ENCODE results near the gene OR10G3. TPM values are rescaled to one million over a fixed set of nuclear protein-coding genes. Genes with fewer than 3 reads are reported as not detected.
"Not testable (repeated sequence)": the region's sequence is repeated elsewhere in the genome, so short reads cannot be mapped to it uniquely, and the experiment has no call there.

OR10G3 gene
- total RNA-seq, 2 donors from 2014 or later: not detected

DNA sequence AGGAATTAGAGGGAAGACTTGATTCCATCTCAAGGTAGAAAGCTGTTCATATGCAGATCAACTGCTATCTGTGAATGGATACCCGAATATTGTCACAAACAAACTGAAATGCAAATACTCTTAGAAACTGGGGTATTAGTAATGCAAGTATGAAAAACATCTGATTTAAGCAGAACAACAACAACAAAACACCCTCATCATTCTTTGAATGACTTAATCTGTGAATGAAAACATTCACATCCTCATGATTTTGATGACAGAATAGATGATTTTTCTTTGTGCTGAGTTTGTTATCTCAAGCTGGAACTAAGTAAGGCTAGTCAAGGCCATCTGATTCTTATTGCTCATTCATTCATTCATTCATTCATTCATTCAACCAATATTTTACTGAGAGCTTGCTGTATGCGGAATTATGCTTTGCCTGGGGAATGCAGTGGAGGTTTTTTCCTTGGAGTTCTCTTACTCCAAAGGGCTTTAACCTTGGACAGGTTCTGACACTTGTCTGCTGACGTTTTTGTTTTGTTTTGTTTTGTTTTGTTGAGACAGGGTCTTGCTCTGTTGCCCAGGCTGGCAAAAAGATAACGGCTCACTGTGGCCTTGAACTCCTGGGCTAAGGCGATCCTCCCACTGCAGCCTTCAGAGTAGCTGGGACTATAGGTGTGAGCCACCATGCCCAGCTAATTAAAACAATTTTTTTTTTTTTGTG lies 23.3 kb downstream of the OR10G3 start:
- DNase-seq: no peak
- H3K4me3 ChIP-seq: no peak overlapping the region
- no peaks in the 10 kb centered on the region for H3K4me1 ChIP-seq
- H3K36me3 ChIP-seq: no peaks in the 10 kb centered on the region
- TF ChIP-seq, protein P1, sequence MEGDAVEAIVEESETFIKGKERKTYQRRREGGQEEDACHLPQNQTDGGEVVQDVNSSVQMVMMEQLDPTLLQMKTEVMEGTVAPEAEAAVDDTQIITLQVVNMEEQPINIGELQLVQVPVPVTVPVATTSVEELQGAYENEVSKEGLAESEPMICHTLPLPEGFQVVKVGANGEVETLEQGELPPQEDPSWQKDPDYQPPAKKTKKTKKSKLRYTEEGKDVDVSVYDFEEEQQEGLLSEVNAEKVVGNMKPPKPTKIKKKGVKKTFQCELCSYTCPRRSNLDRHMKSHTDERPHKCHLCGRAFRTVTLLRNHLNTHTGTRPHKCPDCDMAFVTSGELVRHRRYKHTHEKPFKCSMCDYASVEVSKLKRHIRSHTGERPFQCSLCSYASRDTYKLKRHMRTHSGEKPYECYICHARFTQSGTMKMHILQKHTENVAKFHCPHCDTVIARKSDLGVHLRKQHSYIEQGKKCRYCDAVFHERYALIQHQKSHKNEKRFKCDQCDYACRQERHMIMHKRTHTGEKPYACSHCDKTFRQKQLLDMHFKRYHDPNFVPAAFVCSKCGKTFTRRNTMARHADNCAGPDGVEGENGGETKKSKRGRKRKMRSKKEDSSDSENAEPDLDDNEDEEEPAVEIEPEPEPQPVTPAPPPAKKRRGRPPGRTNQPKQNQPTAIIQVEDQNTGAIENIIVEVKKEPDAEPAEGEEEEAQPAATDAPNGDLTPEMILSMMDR (IDR thresholded peaks at IDR 0.05): no peak
- H3K27ac ChIP-seq: no peak overlapping the region
- no peak overlapping the region for H3K9ac ChIP-seq (ENCODE audit: low read depth in 2 of 2, low read length in 2 of 2)
- H3K9me3 ChIP-seq: no peaks in the 10 kb centered on the region
- intact Hi-C loops (cut with DNase I): loop anchor here (5.0 kb wide), 1 partner anchor 59 kb away; no protein-coding TSS in a partner anchor
- H3K27me3 ChIP-seq: no peaks in the 10 kb centered on the region

DNA sequence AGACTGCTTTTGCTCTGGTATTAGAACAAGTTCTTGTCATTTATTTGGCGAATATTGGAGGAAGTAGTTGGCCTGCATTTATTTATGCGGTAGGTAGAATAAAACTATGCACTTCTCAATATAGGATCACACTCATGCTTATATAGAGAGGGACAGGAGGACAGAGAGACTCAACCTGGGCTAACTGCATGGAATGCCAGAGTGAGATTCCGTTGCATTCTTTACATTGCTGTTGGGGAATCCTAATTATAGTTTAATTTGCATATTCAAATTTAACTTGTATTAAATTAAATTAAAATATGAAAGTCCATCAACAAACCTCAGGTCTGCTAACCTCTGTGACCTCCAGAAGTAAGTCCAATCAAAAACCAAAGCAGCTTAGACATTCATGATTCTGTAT lies 26.6 kb downstream of the OR10G3 start:
- Histone ChIP-seq H3K36me3 (no peaks in the 10 kb centered on the region), H3K9me3 (no peaks in the 10 kb centered on the region), H3K27me3 (no peaks in the 10 kb centered on the region), H3K4me1 (no peaks in the 10 kb centered on the region), H3K27ac (no peak overlapping the region), H3K9ac (ENCODE audit: low read depth in 2 of 2, low read length in 2 of 2) (no peak overlapping the region), H3K4me3 (no peak overlapping the region)
- TF ChIP-seq, protein P1 (IDR thresholded peaks at IDR 0.05): no peak
- no peak for DNase-seq
- intact Hi-C loops (cut with DNase I): no loop called here

DNA sequence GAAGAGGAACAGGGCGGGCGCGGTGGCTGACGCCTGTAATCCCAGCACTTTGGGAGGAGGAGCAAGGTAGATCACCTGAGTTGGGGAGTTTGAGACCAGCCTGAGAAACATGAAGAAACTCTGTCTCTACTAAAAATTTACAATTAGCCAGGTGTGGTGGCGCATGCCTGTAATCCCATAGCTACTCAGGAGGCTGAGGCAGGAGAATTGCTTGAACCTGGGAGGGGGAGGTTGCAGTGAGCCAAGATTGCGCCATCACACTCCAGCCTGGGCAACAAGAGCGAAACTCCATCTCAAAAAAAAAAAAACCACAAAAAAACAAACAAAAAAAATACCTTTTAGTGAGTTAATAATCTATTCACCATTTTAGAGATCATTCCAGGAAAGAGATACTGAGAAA lies 35.3 kb downstream of the OR10G3 start:
- intact Hi-C loops (cut with DNase I); DNase-seq; H3K4me1 ChIP-seq; H3K9ac ChIP-seq (ENCODE audit: low read depth in 2 of 2, low read length in 2 of 2); H3K36me3 ChIP-seq; H3K9me3 ChIP-seq; H3K4me3 ChIP-seq; H3K27ac ChIP-seq; H3K27me3 ChIP-seq: not testable (repeated sequence)

DNA sequence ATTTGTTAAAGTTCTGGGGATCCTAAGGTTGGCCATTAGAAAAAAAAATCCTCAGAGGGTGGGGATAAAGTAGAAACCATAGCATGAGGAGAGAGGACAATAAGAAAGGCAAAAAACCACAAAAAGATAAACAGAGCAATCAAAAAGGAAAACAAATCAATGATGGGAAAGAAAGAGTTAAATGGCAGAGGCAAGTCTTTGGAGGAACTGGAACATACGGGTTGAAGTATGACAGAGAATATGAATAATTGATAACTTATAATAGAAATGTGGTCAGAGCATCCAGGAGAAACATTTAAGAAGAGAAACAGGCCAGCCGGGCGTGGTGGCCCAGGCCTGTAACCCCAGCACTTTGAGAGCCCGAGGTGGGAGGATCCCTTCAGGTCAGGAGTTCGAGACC lies 35.9 kb downstream of the OR10G3 start:
- no peak for DNase-seq
- TF ChIP-seq, protein P1 (IDR thresholded peaks at IDR 0.05): no peak
- Histone ChIP-seq H3K4me3 (no peak overlapping the region), H3K9me3 (no peaks in the 10 kb centered on the region), H3K36me3 (no peaks in the 10 kb centered on the region), H3K27me3 (no peaks in the 10 kb centered on the region), H3K27ac (no peak overlapping the region), H3K9ac (ENCODE audit: low read depth in 2 of 2, low read length in 2 of 2) (no peak overlapping the region), H3K4me1 (no peaks in the 10 kb centered on the region)
- intact Hi-C loops (cut with DNase I): no loop called here

DNA sequence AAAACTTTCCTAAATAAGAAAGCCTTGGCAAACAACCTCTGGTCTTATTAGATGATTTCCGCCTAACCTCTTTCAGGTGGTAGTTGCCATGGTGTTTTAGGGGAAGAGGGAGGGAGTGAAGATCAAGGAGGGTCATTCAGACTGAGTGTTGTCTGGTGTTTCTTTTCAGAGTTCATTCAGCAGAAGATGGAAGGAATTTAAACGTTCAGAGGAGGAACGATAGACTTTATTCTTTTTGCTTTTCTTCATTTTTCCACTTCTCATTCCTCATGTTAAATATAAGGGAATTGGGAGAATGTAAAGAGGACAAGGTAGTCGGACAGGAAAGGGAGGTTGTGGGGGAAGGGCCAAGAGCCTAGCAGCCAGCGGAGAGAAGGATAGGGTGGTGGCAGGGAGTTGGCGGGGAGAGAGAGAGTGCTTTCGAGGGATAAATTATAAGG lies 36.3 kb downstream of the OR10G3 start:
- Histone ChIP-seq H3K27me3 (no peaks in the 10 kb centered on the region), H3K36me3 (no peaks in the 10 kb centered on the region), H3K27ac (no peak overlapping the region), H3K9me3 (no peaks in the 10 kb centered on the region), H3K4me1 (no peaks in the 10 kb centered on the region), H3K9ac (ENCODE audit: low read depth in 2 of 2, low read length in 2 of 2) (no peak overlapping the region), H3K4me3 (no peak overlapping the region)
- TF ChIP-seq, protein P1 (IDR thresholded peaks at IDR 0.05): no peak
- DNase-seq: no peak
- intact Hi-C loops (cut with DNase I): no loop called here

DNA sequence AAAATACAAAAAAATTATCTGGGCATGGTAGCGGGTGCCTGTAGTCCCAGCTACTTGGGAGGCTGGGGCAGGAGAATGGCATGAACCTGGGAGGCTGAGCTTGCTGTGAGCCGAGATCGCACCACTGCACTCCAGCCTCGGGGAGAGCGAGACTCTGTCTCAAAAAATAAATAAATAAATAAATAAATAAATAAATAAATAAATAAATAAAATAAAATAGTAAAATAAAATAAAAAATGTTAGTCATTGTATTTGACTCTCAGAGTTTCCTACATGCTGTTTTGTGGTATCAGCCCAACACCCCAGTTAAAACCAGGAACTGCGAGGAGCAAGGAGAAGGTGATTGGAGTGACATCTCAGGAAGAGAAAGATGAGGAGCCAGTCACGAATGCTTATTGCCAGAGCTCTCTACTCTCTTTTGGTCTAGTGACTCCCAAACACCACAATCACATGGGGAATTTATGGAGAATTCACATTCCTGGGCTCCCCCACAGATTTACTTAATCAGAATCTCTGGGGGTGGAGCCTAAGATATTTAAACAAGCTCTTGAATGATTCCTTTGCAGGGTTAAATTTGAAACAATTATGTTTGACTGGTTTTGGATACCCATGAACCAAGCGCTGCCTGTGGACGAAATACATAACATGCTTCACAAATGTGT lies 38.3 kb downstream of the OR10G3 start:
- Histone ChIP-seq H3K27ac (no peak overlapping the region), H3K9me3 (no peaks in the 10 kb centered on the region), H3K9ac (ENCODE audit: low read depth in 2 of 2, low read length in 2 of 2) (no peak overlapping the region), H3K36me3 (no peaks in the 10 kb centered on the region), H3K4me1 (no peaks in the 10 kb centered on the region), H3K4me3 (no peak overlapping the region), H3K27me3 (no peaks in the 10 kb centered on the region)
- DNase-seq: no peak
- intact Hi-C loops (cut with DNase I): no loop called here
- TF ChIP-seq, protein P1 (IDR thresholded peaks at IDR 0.05): no peak

All from colonic mucosa (tissue), 4 donors.